Mucosa of descending colon (tissue), 3 donors: ENCODE data around the gene FAM193A. TPM values are rescaled to one million over a fixed set of nuclear protein-coding genes. Genes with fewer than 3 reads are reported as not detected.
A peak's percentile ranks its signal among the peaks of the same experiment; 100 is the strongest.

ENCODE experiments used
- ATAC-seq: fragments of 200-7000 bp; cut with Tn5 transposase; one replicate; pipeline ENCODE4 v1.9.1; 2020; ENCODE audit warnings: mild to moderate bottlenecking, moderate library complexity
- DNase-seq, 3 donors: peaks; one replicate each; pipeline ENCODE4 v3.0.0-alpha.2; 2020
- H3K36me3 ChIP-seq: fragments of 200-600 bp; one replicate; pipeline ENCODE4 v1.8.0; 2021; ENCODE audit warnings: low read depth, mild to moderate bottlenecking
- H3K4me1 ChIP-seq: fragments of 200-600 bp; one replicate; pipeline ENCODE4 v1.8.0; 2021; ENCODE audit warnings: low read depth, mild to moderate bottlenecking
- H3K4me3 ChIP-seq: fragments of 200-600 bp; one replicate; pipeline ENCODE4 v1.8.0; 2021; ENCODE audit warnings: mild to moderate bottlenecking
- H3K9me3 ChIP-seq: fragments of 200-600 bp; one replicate; pipeline ENCODE4 v1.8.0; 2021; ENCODE audit warnings: mild to moderate bottlenecking
- CTCF ChIP-seq: fragments of 200-600 bp; IDR thresholded peaks from one replicate; pipeline ENCODE4 v1.8.0; 2022; ENCODE audit warnings: antibody characterized with exemption, mild to moderate bottlenecking
- intact Hi-C, 2 donors: fragments of 100-400 bp; cut with DNase I in 1 of 2; cut with micrococcal nuclease in 1 of 2; formaldehyde crosslinking; loops; one replicate each; pipeline versions ENCODE4 v1.11.0 to v1.11.1; 2022; cut with DNase I, micrococcal nuclease
- total RNA-seq, 3 donors: library from RNA; stranded (reverse); fragmentation: NEBNext Ultra II Directional in 2 of 3; extraction: Animal tissue kit (Norgen Biotek cat#: 25700) in 2 of 3; gene quantifications; one replicate each; pipeline versions ENCODE4 v1.2.1 to v1.2.4, GENCODE V29; 2021 to 2023
- donor health status: DM: no; HTN: no; CAD: no; lungs with moderate emphysema.
- donor health status: DM: no; HTN: no; CAD: no.
- donor health status: DM: no; HTN: yes; CAD: no.

FAM193A gene
- total RNA-seq, 3 donors from 2014 or later = 26.7 to 35.2 (median 28.6) TPM

GRCh38 chr4:2560167-2560566 lies 23.7 kb downstream of the FAM193A start:
- Histone ChIP-seq H3K9me3 (no peaks in the 10 kb centered on the region), H3K4me3 (no peak overlapping the region), H3K36me3 (no peaks in the 10 kb centered on the region), H3K4me1 (no peaks in the 10 kb centered on the region)
- intact Hi-C loops = no loop called here
- DNase-seq (no peak), ATAC-seq (no peak)
- no peak for TF ChIP-seq CTCF

GRCh38 chr4:2565533-2565932 lies 29.1 kb downstream of the FAM193A start:
- ATAC-seq (no peak), DNase-seq (no peak)
- Histone ChIP-seq H3K9me3 (no peaks in the 10 kb centered on the region), H3K36me3 (no peaks in the 10 kb centered on the region), H3K4me3 (no peak overlapping the region), H3K4me1 (peaks cover under 1% of the 10 kb centered on the region)
- intact Hi-C loops = no loop called here
- TF ChIP-seq CTCF = no peak

- Histone ChIP-seq H3K4me3 (no peak overlapping the region), H3K9me3 (no peaks in the 10 kb centered on the region), H3K36me3 (no peaks in the 10 kb centered on the region), H3K4me1 (peaks cover 4% of the 10 kb centered on the region)
- DNase-seq (no peak), ATAC-seq (no peak)
- no peak for TF ChIP-seq CTCF
- intact Hi-C loops = no loop called here
Observed at GRCh38 chr4:2570036-2570435, 33.6 kb downstream of the FAM193A start.

- H3K36me3 ChIP-seq = no peaks in the 10 kb centered on the region
- TF ChIP-seq CTCF = no peak
- intact Hi-C loops = no loop called here
- H3K4me3 ChIP-seq = no peak overlapping the region
- H3K9me3 ChIP-seq = no peaks in the 10 kb centered on the region
- peaks cover 4% of the 10 kb centered on the region for H3K4me1 ChIP-seq
- DNase-seq (no peak), ATAC-seq (peak; percentile 63)
Observed at GRCh38 chr4:2570551-2571222, 34.2 kb downstream of the FAM193A start.

GRCh38 chr4:2572076-2572475 lies 35.6 kb downstream of the FAM193A start:
- no peak overlapping the region for H3K4me3 ChIP-seq
- no peaks in the 10 kb centered on the region for H3K36me3 ChIP-seq
- H3K4me1 ChIP-seq = peaks cover 4% of the 10 kb centered on the region
- no peak for ATAC-seq
- no peak for TF ChIP-seq CTCF
- DNase-seq = no peak
- H3K9me3 ChIP-seq = no peaks in the 10 kb centered on the region
- intact Hi-C loops = no loop called here

- H3K9me3 ChIP-seq = no peaks in the 10 kb centered on the region
- H3K36me3 ChIP-seq = no peaks in the 10 kb centered on the region
- intact Hi-C loops = no loop called here
- peaks cover 4% of the 10 kb centered on the region for H3K4me1 ChIP-seq
- DNase-seq = no peak
- no peak for TF ChIP-seq CTCF
- no peak for ATAC-seq
- no peak overlapping the region for H3K4me3 ChIP-seq
Observed at GRCh38 chr4:2572866-2573265, 36.4 kb downstream of the FAM193A start.
